ENCODE data around the gene VCX.

GRCh38 chrX:7801711-7802110 lies 41.3 kb upstream of the VCX start:
- no peak for TF ChIP-seq RBM39 (IDR thresholded peaks at IDR 0.05; ENCODE audit: low read depth, low read length, poor library complexity, severe bottlenecking)
- TF ChIP-seq, protein P1, sequence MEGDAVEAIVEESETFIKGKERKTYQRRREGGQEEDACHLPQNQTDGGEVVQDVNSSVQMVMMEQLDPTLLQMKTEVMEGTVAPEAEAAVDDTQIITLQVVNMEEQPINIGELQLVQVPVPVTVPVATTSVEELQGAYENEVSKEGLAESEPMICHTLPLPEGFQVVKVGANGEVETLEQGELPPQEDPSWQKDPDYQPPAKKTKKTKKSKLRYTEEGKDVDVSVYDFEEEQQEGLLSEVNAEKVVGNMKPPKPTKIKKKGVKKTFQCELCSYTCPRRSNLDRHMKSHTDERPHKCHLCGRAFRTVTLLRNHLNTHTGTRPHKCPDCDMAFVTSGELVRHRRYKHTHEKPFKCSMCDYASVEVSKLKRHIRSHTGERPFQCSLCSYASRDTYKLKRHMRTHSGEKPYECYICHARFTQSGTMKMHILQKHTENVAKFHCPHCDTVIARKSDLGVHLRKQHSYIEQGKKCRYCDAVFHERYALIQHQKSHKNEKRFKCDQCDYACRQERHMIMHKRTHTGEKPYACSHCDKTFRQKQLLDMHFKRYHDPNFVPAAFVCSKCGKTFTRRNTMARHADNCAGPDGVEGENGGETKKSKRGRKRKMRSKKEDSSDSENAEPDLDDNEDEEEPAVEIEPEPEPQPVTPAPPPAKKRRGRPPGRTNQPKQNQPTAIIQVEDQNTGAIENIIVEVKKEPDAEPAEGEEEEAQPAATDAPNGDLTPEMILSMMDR (CRISPR knock-in tag; IDR thresholded peaks at IDR 0.05) = no peak
- no peak for TF ChIP-seq CREB3 (CRISPR knock-in tag; IDR thresholded peaks at IDR 0.05)
- TF ChIP-seq ZNF260 (CRISPR knock-in tag; IDR thresholded peaks at IDR 0.05; ENCODE audit: borderline replicate concordance, low read depth) = no peak
- no peak for TF ChIP-seq IRF1 (CRISPR knock-in tag; IDR thresholded peaks at IDR 0.05; ENCODE audit: low read depth)
- TF ChIP-seq NR2F6 (IDR thresholded peaks at IDR 0.05) = no peak
- no peak for TF ChIP-seq NR2F6 (CRISPR knock-in tag; IDR thresholded peaks at IDR 0.05)
- no peak for TF ChIP-seq ZBTB8A (CRISPR knock-in tag; IDR thresholded peaks at IDR 0.05; ENCODE audit: borderline replicate concordance, low read depth)
- TF ChIP-seq ZNF136 (CRISPR knock-in tag; IDR thresholded peaks at IDR 0.05; ENCODE audit: low read depth) = no peak
- TF ChIP-seq ZNF572 (CRISPR knock-in tag; IDR thresholded peaks at IDR 0.05) = no peak

All from HepG2 (cell line).